Calu3 (cell line): ENCODE results near the gene FBXO42. TPM values are rescaled to one million over a fixed set of nuclear protein-coding genes. Genes with fewer than 3 reads are reported as not detected.

ENCODE experiments used
- BruUV-seq: library from RNA; stranded (reverse); fragments of 400-500 nt; replicated peaks from 2 replicates; lab custom pipeline; 2021; lab: Mats Ljungman, UMichigan
- CTCF ChIA-PET: fragments of 300-600 bp; sonication (Branson Sonifier 250); formaldehyde crosslinking; loops from one replicate; lab custom pipeline; 2022; ENCODE audit warnings: antibody characterized with exemption; lab: Charles Lee
- DNase-seq: peaks from one replicate; pipeline ENCODE4 v3.0.0; 2022
- H3K27ac Mint-ChIP-seq: one replicate; pipeline ENCODE4 v1.8.0; 2022; ENCODE audit warnings: mixed read lengths; ENCODE audit not compliant: unreplicated experiment
- H3K27me3 Mint-ChIP-seq: one replicate; pipeline ENCODE4 v1.8.0; 2022; ENCODE audit warnings: mixed read lengths; ENCODE audit not compliant: unreplicated experiment
- H3K36me3 Mint-ChIP-seq: one replicate; pipeline ENCODE4 v1.8.0; 2022; ENCODE audit warnings: mild to moderate bottlenecking, moderate library complexity, mixed read lengths; ENCODE audit not compliant: insufficient read depth, unreplicated experiment
- H3K4me1 Mint-ChIP-seq: one replicate; pipeline ENCODE4 v1.8.0; 2022; ENCODE audit warnings: mild to moderate bottlenecking, low read depth, mixed read lengths; ENCODE audit not compliant: unreplicated experiment
- H3K4me3 Mint-ChIP-seq: one replicate; pipeline ENCODE4 v1.8.0; 2022; ENCODE audit warnings: mild to moderate bottlenecking, low read depth, moderate library complexity, mixed read lengths; ENCODE audit not compliant: unreplicated experiment
- H3K9me3 Mint-ChIP-seq: one replicate; pipeline ENCODE4 v1.8.0; 2022; ENCODE audit warnings: low read depth, mixed read lengths; ENCODE audit not compliant: unreplicated experiment
- intact Hi-C: fragments of 100-400 bp; cut with micrococcal nuclease; formaldehyde crosslinking; loops from one replicate; pipeline ENCODE4 v1.10.0; 2022; ENCODE audit not compliant: unreplicated experiment
- total RNA-seq: library from RNA; stranded (reverse); gene quantifications from 2 replicates; pipeline ENCODE4 v1.2.3, GENCODE V29; 2022
- TF ChIP-seq, protein P1 (sequence below): fragments of 200-600 bp; IDR thresholded peaks from one replicate; pipeline ENCODE4 v1.8.0; 2022; ENCODE audit warnings: antibody characterized with exemption; ENCODE audit not compliant: unreplicated experiment

FBXO42 gene
- total RNA-seq, 1 experiment from 2014 or later, result 10.6 TPM

DNA sequence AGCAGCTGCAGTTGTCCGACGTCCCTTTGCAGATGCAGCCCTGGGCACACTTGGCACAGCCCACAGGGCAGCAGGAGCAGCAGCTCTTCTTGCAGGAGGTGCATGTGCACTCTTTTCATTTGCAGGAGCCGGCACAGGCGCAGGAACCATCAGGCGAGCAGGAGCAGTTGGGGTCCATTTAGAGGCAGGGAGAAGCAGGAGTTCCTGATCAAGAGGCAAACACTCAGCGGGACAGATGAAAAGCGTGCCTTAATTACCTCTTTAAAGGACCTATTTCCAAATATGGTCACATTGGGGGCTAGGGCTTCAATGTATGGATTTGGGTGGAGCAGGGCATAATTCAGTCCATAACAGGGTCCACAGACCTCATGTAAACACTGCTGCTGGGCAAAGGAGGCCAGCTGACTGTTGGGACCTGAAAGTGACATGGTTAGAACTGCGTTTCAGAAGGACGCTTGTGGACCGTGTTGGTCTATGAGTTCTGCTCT, 111.0 kb downstream of the FBXO42 start:
- Mint-ChIP-seq H3K9me3 (no peaks in the 10 kb centered on the region), H3K4me3 (no peak overlapping the region), H3K4me1 (no peaks in the 10 kb centered on the region), H3K27me3 (no peaks in the 10 kb centered on the region), H3K27ac (no peak overlapping the region), H3K36me3 (peaks cover 13% of the 10 kb centered on the region)
- CTCF ChIA-PET, result no interaction called here
- intact Hi-C loops, result loop anchor here (5.0 kb wide), 1 partner anchor 34 kb away; no protein-coding TSS in a partner anchor
- BruUV-seq, result no TSS peak
- TF ChIP-seq, protein P1, sequence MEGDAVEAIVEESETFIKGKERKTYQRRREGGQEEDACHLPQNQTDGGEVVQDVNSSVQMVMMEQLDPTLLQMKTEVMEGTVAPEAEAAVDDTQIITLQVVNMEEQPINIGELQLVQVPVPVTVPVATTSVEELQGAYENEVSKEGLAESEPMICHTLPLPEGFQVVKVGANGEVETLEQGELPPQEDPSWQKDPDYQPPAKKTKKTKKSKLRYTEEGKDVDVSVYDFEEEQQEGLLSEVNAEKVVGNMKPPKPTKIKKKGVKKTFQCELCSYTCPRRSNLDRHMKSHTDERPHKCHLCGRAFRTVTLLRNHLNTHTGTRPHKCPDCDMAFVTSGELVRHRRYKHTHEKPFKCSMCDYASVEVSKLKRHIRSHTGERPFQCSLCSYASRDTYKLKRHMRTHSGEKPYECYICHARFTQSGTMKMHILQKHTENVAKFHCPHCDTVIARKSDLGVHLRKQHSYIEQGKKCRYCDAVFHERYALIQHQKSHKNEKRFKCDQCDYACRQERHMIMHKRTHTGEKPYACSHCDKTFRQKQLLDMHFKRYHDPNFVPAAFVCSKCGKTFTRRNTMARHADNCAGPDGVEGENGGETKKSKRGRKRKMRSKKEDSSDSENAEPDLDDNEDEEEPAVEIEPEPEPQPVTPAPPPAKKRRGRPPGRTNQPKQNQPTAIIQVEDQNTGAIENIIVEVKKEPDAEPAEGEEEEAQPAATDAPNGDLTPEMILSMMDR, result no peak
- no peak for DNase-seq

DNA sequence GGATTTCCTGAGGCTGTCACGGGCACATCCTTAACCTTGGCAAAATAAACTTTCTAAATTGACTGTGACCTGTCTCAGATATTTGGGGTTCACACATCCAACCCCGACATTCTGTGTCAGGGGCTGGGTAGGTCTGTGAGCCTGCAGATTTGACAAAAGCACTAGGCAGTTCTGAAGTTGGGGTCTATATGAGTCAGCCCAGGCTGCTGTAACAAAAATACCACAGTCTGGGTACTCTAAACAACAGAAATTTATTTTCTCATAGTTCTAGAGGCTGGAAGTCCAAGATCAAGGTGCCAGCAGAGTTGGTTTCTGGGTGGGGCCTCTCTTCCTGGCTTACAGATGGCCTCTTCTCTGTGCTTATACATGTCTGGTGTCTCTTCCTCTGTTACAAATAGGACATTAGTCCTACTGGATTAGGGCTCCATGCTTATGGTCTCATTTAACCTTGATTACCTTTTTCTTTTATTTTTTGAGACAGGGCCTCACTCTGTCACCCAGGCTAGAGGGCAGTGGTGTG, 112.2 kb downstream of the FBXO42 start:
- CTCF ChIA-PET, result no interaction called here
- no peak overlapping the region for H3K27ac Mint-ChIP-seq
- intact Hi-C loops, result loop anchor here (5.0 kb wide), 2 partner anchors 33 to 122 kb away; no protein-coding TSS in a partner anchor
- peaks cover 17% of the 10 kb centered on the region for H3K36me3 Mint-ChIP-seq
- TF ChIP-seq, protein P1, result no peak
- H3K9me3 Mint-ChIP-seq, result no peaks in the 10 kb centered on the region
- no peak overlapping the region for H3K4me3 Mint-ChIP-seq
- no peaks in the 10 kb centered on the region for H3K27me3 Mint-ChIP-seq
- DNase-seq, result no peak
- H3K4me1 Mint-ChIP-seq, result no peaks in the 10 kb centered on the region
- BruUV-seq, result no TSS peak

DNA sequence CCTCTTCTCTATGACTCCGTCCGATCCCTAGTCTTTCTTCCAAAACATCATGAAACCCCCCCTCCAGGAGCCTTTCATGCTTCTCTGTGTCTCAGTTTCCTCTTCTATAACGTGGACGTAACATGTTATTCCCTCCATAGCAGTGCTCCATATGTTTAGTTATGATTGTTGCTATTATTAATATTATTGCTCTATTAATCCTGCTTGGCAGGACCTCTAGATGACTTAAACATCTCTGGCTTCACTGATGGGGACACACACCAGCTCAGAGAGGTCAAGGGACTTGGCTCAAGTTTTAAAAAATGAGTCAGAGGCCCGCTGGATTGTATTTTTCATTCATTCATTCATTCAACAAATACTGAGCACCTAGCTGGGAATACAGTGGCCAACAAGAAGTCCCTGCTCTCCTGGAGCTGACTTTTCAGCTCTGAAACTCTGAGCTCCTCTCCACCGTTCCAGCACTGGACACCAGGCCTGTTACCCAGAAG, 114.9 kb downstream of the FBXO42 start:
- intact Hi-C loops, result loop anchor here (5.0 kb wide), 1 partner anchor 125 kb away; no protein-coding TSS in a partner anchor
- TF ChIP-seq, protein P1, result no peak
- BruUV-seq, result no TSS peak
- no peaks in the 10 kb centered on the region for H3K9me3 Mint-ChIP-seq
- H3K4me1 Mint-ChIP-seq, result no peaks in the 10 kb centered on the region
- CTCF ChIA-PET, result interaction anchor here (1.3 kb wide), 1 partner anchor 126 kb away, joined by 3 read pairs; no protein-coding TSS in a partner anchor
- no peak for DNase-seq
- H3K27me3 Mint-ChIP-seq, result no peaks in the 10 kb centered on the region
- peak overlapping the region; percentile 78 for H3K4me3 Mint-ChIP-seq
- peak overlapping the region; percentile 87 for H3K27ac Mint-ChIP-seq
- H3K36me3 Mint-ChIP-seq, result peaks cover 17% of the 10 kb centered on the region

DNA sequence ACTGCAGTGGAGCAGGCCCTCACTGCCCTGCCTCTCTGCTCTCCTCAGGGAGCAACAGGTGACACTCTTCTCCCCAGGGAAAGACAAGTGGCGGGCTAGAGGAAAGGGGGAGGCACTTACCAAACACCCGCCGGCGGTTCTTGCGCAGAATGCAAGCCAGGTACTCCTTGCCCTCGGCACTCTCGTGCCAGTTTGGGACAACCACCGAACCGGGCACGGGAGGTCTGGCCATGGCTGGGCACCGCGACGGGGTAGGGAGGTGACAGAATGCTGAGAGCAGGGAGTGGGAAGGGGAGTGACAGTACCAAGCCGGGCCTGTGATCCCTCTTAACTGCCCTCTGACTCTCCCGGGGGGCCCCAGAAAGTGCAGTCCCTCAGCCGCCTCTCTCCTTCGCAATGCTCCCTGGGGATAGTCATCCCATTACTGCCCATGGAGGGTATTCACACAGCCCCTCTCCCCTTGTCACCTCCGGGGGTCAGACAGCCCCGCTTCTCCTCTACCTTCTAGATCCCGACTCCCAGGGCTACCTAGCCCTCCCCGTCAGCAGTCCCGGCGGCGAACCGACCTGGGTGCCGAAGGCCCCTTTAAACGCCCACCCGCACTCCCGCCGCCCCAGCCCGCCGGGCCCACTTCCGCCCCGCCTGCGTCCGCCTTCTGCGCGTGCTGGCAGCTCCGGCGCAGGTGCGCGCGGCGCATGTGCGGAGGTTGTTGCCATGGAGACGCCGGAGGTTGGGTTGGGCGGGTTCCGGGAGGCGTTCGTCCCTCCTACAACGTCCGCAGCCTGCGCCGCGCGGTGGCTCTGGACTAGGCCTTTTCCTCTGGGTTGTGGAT, 115.6 kb downstream of the FBXO42 start, which contains the start of gene CPLANE2:
Gene CPLANE2, minus strand, starts transcription at position 673 of the 832 bp plus-strand sequence. Its CDS starts 441 bp downstream, at position 232.
- no peaks in the 10 kb centered on the region for H3K4me1 Mint-ChIP-seq
- DNase-seq, result peak; percentile 93
- CTCF ChIA-PET, result interaction anchor here (0.6 to 1.3 kb wide), 2 partner anchors 127 to 156 kb away, joined by 3 read pairs; no protein-coding TSS in a partner anchor
- H3K27ac Mint-ChIP-seq, result peak within 1 kb of the TSS; percentile 87
- intact Hi-C loops, result loop anchor here (5.0 kb wide), 1 partner anchor 126 kb away; no protein-coding TSS in a partner anchor
- no peaks in the 10 kb centered on the region for H3K27me3 Mint-ChIP-seq
- TF ChIP-seq, protein P1, result no peak
- no TSS peak for BruUV-seq
- H3K9me3 Mint-ChIP-seq, result no peaks in the 10 kb centered on the region
- H3K4me3 Mint-ChIP-seq, result peak within 1 kb of the TSS; percentile 78
- H3K36me3 Mint-ChIP-seq, result peaks cover 17% of the 10 kb centered on the region
